ENCODE measurements around the gene AKR1C1.
"Not testable (repeated sequence)": the region's sequence is repeated elsewhere in the genome, so short reads cannot be mapped to it uniquely, and the experiment has no call there.

AKR1C1 gene

DNA sequence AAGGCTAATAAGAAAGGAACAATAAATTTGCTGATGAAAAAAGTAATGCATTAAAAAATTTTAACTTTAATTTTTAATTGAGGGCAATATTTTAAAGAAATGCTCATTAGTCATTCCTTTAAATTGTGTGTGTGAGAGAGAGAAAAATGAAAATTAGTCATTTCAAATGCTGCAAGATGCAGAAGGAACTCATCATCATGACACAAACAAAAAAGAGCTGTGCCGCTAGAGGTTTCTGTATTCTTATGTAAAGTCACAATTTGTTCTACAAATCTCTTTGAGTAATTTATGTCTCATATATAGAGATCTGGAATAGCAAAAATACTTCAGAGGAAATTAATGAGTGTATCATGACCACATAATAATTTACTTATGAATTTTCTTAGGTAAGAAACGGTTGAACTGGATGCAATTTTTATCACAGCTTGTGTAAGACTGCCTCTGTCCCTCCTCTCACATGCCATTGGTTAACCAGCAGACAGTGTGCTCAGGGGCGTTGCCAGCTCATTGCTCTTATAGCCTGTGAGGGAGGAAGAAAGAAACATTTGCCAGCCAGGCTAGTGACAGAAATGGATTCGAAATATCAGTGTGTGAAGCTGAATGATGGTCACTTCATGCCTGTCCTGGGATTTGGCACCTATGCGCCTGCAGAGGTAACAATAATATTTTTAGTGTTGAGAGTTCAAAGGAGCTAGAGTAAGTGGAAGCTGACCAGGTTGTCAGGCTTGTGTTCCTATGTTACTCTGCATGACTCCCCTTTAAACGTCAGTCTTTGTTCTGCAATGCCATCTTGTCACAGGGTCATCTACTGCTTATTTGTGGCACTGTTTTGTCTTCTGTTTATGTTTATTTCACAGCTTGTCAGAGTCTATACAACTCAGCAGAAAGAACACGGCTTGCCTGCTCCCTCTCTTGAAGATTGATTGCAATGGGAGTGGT is at the start of gene AKR1C1:
TSS of gene AKR1C1 (plus strand) at position 540 of the 939 bp plus-strand sequence. CDS start at position 570, 30 bp downstream.
- not testable (repeated sequence) for DNase-seq

DNA sequence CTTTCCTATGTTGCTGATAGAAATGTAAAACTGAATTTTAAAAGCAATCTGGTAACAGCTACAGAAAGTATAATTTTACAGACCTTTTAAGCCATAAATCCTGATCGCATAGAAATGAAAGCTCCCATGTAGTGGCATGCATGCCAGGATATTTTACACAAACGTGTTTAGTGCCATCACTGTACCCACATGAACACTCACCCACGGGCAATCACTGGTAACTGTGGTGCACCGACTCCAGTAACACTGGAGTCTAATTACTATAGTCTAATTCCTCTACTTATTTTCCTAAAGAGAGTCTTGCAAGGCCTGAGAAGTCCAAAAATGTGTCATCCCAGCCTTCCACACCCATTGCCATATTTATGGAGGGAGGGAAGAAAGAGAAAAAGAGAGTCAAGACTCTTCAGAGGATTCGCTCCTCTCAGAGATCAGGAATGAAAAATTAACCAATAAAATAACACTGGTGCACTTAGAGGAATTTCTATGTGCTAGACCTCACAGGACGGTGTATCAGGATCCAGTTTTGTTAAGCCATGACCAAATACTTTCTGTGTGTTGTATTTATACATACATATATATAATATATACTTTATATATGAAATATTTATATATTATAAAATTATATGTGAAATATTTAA is 48.9 kb upstream of the AKR1C1 start:
- no peak for DNase-seq

DNA sequence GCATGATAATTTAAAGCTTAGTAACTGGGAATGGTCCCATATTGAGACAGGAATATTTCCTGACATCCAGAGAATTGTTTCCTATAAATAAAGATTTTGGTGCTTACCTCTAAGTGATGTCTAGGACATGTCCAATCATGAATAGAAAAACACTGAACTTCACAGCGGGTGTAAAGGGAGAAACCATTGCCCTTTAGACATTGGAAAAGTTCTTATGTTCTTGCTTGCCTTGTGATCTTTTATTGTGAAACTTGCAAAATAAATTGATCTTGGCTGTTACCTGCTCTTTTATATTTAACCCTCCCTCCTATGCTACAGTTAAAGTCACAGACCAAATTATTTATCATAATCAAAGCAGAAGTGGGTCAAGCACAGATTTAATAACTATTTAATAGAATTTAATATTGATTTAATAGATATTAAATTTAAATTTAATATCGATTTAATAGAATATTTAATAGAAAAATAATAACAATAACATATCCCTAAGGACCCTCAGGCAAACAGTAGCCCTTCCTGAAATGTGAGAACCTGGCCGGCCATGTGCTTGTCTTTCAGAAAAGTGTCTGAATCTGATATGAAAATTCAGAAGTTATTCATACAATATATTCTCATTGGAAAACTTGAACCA is 47.0 kb upstream of the AKR1C1 start:
- no peak for DNase-seq

DNA sequence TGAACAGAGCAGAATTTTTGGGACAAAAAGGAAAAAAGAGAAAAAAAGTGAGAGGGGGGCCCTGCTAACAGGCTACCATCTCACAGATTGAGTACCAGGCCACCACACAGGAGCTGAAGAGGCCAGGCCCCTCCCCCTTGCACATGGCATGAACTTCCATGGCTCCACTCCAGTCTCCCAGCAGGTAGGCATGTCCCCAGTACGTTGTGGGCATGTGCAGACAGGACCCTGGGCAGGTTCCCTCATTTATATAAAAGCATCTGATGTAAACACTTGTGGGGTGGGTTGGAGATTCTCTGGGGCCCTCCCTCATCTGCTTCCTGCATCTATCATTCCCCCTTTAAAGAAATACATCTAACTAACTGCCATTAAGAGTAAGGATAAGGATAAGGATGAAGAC is 45.0 kb upstream of the AKR1C1 start:
- DNase-seq: no peak

DNA sequence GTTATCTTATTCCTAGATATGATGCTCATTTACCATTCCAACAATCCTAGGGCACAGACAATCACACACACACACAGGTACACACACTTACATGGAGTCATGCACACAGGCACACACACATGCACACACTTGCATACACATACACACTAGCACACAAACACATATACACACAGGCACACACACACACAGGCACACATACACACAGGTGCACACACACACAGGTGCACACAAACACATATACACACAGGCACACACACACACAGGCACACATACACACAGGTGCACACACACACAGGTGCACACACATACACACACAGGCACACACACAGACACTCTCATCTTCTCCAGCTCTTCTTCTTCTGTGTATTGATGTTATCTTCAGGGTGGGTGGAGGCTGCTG is 38.7 kb upstream of the AKR1C1 start:
- not testable (repeated sequence) for DNase-seq

DNA sequence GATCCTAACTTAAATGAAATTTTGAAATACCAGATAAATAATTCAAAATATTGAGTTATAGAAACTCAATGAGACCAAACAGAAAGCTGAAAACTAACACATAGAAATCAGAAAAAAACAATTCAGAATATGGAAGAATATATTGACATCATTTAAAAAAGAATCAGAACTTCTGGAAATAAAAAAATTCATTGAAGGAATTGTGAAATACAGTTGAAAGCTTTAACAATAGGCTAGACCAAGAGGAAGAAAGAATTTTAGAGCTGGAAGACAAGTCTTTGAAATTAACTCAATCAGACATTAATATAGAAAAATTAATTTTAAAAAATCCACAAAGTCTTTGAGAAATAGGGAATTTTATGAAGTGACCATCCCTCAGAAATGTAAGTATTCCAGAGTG is 36.8 kb upstream of the AKR1C1 start:
- DNase-seq: no peak

DNA sequence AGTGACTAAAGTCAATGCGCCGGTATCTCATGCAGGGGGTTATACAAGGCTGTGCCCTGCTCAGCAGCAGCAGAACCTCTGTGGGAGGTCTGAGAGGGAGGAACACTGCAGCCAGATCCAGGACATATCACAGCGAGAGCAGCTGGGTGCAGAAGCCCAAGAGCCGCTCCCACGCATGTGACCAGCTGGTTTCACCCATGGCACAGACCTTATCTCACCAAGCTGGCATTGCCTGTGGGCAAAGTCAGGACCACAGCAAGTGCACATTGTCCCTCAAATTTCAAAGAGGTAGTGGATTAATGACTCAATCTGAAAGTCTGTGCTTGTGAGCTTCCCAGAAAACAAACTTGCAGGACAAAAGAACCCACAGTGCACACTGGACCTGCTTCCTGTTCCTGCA is 31.6 kb upstream of the AKR1C1 start:
- DNase-seq: no peak

DNA sequence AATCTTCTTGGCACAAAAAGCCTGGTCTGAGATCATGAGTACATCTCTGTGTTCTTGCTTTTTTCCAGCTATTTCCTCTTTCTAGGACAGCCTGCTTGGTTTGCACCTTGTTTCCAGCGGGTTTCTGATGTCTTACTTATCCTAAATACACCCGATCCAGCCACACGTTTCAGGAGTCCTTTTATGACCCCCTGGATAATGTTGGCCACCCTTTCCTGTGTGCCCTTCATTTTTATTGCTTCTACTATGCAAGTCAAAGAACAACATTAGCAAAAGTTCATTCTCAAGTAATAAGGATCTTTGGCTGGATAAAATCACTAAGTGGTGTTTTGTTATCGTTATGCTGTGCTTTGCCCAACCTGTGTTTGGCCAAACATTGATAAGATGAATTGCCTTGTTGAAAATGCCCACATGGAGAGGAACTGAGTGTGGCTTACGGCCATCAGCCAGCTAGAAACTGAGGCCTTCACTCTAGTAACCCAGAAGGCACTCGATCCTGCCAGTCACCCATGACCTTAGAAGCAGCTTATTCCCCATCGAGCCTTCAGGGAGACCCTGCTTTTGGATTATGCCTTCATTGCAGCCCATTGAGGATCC is 28.7 kb upstream of the AKR1C1 start:
- no peak for DNase-seq

DNA sequence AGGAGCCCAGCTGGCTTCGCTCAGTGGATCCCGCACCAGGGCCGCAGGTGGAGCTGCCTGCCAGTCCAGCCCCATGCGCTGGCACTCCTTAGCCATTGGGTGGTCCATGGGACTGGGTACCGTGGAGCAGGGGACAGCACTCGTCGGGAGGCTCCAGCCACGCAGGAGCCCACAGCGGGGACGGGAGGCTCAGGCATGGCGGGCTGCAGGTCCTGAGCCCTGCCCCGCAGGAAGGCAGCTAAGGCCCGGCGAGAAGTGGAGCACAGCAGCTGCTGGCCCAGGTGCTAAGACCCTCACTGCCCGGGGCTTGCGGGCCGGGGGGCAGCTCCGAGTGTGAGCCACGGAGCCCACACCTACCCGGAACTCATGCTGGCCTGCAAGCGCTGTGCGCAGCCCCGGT is 25.9 kb upstream of the AKR1C1 start:
- DNase-seq: no peak

DNA sequence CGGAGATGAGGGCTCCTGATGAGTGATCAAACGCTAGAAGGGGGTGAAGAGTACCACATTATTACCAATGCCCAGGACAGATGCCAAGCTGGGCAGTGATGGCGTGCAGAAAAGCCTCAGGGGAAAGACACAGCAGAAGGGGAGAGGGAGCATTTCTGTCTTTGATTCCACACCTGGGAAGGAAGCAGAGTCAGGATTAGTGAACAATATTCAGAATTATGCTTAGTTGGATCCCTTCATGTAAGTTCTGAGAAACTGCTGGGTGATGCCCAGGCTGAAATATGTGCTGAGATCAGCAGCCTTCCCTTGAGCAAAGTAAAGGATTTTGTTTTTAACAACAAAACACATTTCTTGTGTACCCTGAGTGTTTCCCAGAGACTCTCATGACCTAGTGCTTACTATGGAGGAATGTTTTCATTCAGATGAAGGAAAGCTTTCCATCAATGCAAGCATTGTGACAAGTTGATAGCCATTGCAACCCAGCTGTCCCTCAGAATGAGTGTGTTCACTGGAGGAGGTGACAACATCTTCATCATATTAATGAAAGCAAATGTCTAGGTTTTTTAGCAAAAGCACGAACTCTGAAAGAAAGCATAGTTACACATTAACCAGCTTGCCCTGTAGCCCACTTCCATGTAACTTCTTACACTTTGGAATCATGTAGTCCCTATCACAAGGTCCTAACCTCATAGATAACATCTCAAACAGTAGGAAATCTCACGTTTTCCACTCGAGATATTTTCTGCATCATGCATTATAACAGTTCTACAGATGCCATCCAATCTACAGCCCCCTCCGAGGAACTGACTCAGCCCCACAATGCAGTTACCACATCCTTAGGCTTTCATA is 23.8 kb upstream of the AKR1C1 start:
- no peak for DNase-seq

DNA sequence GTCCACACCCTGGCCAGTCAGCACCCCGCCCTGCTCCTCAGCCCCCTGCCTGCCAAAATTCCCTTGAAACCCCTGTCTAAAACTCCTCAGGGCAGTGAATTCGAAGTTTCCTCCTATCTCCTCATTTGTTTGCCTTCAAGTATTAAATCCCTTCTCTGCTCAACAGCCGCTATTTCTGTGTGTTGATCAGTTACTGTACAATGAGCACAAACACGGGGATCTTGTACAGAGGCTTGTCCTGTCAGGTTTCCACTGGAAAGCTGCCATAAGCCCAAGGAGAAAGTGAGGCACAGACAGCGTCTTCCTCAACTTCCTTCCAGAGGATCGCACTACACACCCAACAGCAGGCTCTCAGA is 23.2 kb upstream of the AKR1C1 start:
- not testable (repeated sequence) for DNase-seq

DNA sequence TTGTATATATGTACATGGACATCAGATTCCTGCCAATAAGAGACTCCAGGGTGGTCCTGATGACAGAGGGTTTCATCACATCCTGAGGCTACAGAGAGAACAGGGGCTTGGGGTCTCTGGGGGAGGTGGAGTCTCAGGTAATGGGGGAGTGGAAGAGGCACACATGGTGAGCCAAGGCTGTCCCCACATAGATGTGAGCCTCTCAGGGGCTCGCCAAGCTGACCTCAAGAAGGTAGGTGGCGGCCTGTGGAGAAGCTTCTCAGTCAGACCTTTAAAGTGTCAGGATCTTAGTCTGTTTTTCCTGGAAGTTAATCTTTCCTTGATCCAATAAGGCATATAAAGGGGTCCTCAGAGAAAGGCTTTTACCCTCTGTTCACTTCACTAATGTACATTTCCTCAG is 22.3 kb upstream of the AKR1C1 start:
- not testable (repeated sequence) for DNase-seq

DNA sequence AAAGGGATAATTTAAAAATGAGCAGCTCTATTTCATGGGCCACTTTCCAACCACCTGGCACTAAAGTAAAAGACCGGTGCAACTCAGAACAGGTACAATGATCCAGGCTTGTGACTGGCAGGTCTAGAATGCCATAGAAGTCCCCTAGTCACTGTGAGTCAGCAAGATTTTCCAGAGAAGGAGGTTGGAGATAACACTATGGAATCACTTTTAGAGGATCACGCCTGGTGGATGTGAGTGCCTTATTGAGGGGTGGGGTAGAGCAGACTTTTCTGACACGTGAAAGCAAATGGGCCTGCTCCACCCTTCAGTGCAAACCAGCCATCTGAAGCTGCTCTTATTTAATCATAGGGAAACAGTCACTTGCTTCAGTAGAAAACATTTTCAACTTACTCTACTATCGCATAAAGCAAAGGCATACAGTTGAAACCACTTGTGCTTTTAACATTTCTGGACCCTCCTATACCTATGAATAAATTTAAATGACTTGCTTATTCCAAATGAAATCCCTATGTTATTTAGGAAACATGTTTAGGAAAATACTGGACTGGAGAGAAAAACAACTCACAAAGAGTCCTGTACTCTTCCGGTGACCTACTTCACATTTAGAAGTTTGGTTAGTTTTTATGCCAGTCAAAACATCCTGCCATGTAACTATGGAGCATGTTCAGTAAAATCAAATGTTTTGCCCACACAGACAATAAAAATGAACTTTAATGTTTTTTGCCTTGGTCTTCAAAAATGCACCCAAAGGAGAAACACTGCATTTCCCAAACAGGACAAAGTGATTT is 21.5 kb upstream of the AKR1C1 start:
- no peak for DNase-seq

DNA sequence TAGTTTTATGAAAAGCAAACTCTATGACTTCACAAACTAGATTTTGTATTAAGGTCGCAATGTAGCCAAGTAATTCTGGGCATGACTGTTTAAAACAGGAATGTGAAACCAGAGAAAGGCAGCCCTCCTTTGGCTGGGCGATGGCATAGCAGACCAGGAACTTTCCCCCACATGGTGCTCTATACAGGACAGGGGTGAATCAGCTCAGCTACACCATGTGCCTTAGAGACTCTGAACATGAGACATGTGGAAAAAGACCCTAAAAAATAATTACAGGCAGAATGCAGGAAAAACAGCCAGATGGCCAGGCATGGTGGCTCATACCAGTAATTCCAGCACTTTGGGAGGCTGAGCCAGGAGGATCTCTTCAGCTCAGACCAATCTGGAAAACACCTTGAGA is 20.3 kb upstream of the AKR1C1 start:
- not testable (repeated sequence) for DNase-seq

DNA sequence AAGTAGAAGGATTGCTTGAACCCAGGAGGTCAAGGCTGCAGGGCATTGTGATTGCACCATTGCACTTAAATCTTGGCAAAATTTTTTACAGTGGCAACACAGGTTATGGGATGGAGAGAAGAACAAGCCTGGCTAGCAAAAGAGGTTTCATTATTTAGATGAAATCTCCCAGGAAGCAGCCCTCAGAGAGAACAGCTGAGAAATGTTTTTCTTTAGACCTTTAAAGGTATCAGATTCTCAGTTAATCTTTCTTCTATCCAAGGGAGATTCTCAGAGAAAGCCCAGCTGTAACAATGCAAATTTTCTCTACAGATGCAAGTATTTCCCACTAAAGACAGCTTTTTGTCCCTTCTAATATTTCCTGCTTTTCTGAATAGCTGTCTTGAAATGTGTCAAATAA is 19.8 kb upstream of the AKR1C1 start:
- not testable (repeated sequence) for DNase-seq

DNA sequence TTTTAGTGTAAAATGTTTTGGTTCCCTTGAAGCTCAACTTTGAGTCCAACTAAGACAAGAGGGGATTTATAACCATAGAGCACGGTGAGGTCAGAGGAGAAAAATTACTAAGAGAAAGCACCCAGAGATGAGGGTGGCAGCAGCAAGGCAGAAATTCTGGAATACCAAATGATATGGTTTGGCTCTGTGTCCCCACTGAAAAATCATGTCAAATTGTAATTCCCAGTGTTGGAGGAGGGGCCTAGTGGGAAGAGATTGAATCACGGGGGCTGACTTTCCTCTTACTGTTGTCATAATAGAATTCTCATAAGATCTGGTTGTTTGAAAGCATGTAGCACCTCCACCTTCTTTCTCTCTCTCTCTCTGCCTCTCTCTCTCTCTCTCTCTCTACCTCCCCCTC is 19.4 kb upstream of the AKR1C1 start:
- no peak for DNase-seq

DNA sequence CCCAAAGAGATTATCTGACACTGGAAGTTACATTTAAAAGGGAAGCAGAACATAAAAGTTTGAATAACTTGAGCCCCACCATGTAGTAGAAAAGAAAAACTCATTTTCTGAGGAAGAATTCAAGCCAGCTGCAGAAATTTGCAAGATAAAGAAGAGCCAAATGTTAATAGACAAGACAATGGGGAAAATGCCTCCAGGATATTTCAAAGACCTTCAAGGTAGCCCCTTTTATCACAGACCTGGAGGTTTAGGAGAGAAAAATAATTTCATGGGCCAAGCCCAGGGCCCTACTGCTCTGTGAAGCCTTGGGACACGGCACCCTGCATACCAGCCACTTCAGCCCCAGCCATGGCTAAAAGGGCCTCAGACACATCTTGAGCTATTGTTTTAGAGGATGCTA is 18.4 kb upstream of the AKR1C1 start:
- no peak for DNase-seq

DNA sequence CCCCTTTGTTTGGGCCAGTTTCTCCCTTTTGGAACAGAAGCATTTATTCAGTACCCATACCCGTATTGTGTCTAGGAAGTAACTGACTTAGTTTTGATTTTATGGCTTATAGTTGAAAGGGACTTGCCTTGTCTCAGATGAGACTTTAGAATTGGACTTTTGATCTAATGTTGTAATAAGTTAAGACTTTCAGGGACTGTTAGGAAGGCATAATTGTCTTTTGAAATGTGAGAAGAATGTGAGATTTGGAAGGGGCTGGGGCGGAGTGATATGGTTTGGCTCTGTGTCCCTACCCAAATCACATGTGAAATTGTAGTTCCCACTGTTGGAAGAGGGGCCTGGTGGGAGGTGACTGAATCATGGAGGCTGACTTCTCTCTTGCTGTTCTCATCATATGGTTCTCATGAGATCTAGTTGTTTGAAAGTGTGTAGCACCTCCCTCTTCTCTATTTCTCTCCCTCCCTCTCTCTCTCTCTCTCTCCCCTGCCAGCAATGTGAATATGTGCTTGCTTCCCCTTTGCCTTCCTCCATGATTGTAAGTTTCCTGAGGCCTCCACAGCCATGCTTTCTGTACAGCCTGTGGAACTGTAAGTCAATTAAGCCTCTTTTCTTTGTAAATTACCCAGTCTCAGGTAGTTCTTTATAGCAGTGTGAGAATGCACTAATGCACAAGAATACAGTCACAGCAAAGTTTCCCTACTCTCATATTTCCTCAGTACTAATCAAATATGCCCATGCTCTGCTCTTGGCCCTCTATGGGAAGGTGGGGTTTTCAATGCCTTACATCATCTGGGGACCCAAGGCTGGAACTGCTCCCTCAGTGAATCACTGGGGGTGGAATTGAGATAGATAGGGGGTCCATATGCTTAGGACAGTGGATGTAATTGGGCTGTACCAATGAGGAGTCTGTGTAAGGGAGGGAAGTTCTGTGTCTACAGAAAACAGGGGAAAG is 17.2 kb upstream of the AKR1C1 start:
- no peak for DNase-seq

DNA sequence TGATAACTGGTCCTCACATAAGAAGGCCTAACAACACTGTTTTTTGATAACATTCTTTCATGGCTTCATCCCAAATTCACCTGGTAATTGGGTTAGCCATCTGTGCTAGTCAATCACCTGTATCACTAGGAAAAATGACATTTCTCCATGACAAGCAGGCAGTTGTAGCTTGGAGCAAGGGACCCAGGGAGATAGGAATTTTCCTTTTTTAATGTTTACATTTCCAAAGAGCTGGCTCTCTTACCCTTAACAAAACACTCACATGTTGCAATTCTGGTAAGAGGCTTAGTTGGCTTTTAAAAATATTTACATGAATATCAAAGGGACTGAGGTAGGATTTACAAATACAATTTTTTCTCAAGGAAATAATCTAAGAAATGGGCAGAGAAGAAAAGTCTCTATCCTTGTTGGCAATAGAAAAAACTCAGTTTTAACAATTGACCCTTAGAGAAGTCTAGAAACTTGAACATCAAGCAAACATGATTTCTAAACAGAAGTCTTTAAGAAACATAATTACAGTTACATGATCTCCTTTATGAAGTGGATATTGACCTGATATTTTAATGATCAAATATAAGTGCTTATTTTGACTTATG is 16.1 kb upstream of the AKR1C1 start:
- no peak for DNase-seq
